Measurements from ENCODE around the gene ZNF786.
"Not testable (repeated sequence)": the region's sequence is repeated elsewhere in the genome, so short reads cannot be mapped to it uniquely, and the experiment has no call there.

The ZNF786 gene

DNA sequence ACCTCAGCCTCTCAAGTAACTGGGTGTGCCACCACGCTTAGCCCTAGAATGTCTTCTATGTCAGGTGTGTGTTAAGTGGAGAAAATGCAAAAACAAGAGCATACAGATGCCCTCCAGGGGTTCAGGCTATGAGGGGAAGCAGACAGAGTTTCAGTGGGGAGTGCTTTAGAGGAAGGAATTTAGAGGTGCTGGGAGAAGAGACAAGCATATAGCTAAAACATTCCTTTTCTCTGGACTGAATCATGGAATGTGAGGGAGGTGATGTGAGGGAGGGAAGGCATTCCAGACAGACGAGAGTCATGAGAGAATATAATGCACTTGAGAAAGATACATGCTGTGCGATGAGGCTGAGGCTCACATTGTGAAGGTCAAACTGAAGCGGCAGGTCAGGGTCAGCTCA lies 6.6 kb upstream of the ZNF786 start:
- Histone ChIP-seq H3K18ac (ENCODE audit: low read length) (no peak overlapping the region), H2AFZ (ENCODE audit: low read length) (no peak overlapping the region), H3K4me1 (ENCODE audit: control insufficient read depth in 2 of 2, insufficient read depth in 1 of 2, low read depth in 1 of 2, low read length in 2 of 2) (no peaks in the 10 kb centered on the region), H2BK120ac (ENCODE audit: low read depth, low read length) (no peak overlapping the region), H2AK5ac (ENCODE audit: low read depth, low read length) (no peak overlapping the region), H3K4me2 (ENCODE audit: insufficient read depth, low read length, poor library complexity, severe bottlenecking) (no peak overlapping the region), H4K91ac (ENCODE audit: low read depth, low read length, poor library complexity) (no peak overlapping the region), H3K9me3 (replicated peaks in 1 of 2; ENCODE audit: control insufficient read depth in 2 of 2, insufficient read depth in 1 of 2, low read depth in 1 of 2, low read length in 2 of 2) (no peaks in the 10 kb centered on the region), H4K8ac (ENCODE audit: low read depth, low read length) (no peak overlapping the region), H3K4me3 (ENCODE audit: low read length in 2 of 2) (no peak overlapping the region), H3K36me3 (replicated peaks in 1 of 2; ENCODE audit: control insufficient read depth in 2 of 2, insufficient read depth in 2 of 2, low read length in 2 of 2) (no peaks in the 10 kb centered on the region), H3K27me3 (ENCODE audit: control insufficient read depth in 3 of 3, insufficient read depth in 3 of 3, low read depth in 1 of 3, low read length in 3 of 3) (no peaks in the 10 kb centered on the region), H3K27ac (replicated peaks; ENCODE audit: low read length) (no peak overlapping the region), H3K23ac (ENCODE audit: low read depth, low read length, poor library complexity) (no peak overlapping the region), H3K9ac (ENCODE audit: low read depth, low read length, poor library complexity) (no peak overlapping the region), H2BK15ac (ENCODE audit: low read length) (no peak overlapping the region), H2BK5ac (ENCODE audit: low read length) (no peak overlapping the region), H3K4ac (ENCODE audit: low read length) (no peak overlapping the region), H2BK12ac (ENCODE audit: low read length) (no peak overlapping the region), H3K14ac (ENCODE audit: low read length) (no peak overlapping the region), H3K79me1 (ENCODE audit: low read depth, low read length) (no peaks in the 10 kb centered on the region)
- no CpG with 5 or more reads among the region's 4 CpGs for WGBS, 2 donors (ENCODE audit: extremely low coverage in 2 of 2, insufficient read length in 2 of 2, insufficient replicate concordance in 1 of 2)
- no peak for DNase-seq (ENCODE audit: low spot score)

- Histone ChIP-seq H3K18ac (ENCODE audit: low read length) (no peak overlapping the region), H3K27me3 (ENCODE audit: control insufficient read depth in 3 of 3, insufficient read depth in 3 of 3, low read depth in 1 of 3, low read length in 3 of 3) (no peaks in the 10 kb centered on the region), H3K4me2 (ENCODE audit: insufficient read depth, low read length, poor library complexity, severe bottlenecking) (no peak overlapping the region), H3K9ac (ENCODE audit: low read depth, low read length, poor library complexity) (no peak overlapping the region), H2BK5ac (ENCODE audit: low read length) (no peak overlapping the region), H3K23ac (ENCODE audit: low read depth, low read length, poor library complexity) (no peak overlapping the region), H3K4me1 (ENCODE audit: control insufficient read depth in 2 of 2, insufficient read depth in 1 of 2, low read depth in 1 of 2, low read length in 2 of 2) (peaks cover 0 to 3% of the 10 kb centered on the region in 2 donors), H2AK5ac (ENCODE audit: low read depth, low read length) (no peak overlapping the region), H4K91ac (ENCODE audit: low read depth, low read length, poor library complexity) (no peak overlapping the region), H3K27ac (replicated peaks; ENCODE audit: low read length) (no peak overlapping the region), H3K4me3 (ENCODE audit: low read length in 2 of 2) (no peak overlapping the region), H3K36me3 (replicated peaks in 1 of 2; ENCODE audit: control insufficient read depth in 2 of 2, insufficient read depth in 2 of 2, low read length in 2 of 2) (peaks cover 0 to 12% of the 10 kb centered on the region in 2 donors), H2BK12ac (ENCODE audit: low read length) (no peak overlapping the region), H2BK120ac (ENCODE audit: low read depth, low read length) (no peak overlapping the region), H3K9me3 (replicated peaks in 1 of 2; ENCODE audit: control insufficient read depth in 2 of 2, insufficient read depth in 1 of 2, low read depth in 1 of 2, low read length in 2 of 2) (peaks cover 0 to 9% of the 10 kb centered on the region in 2 donors), H2BK15ac (ENCODE audit: low read length) (no peak overlapping the region), H3K4ac (ENCODE audit: low read length) (no peak overlapping the region), H3K79me1 (ENCODE audit: low read depth, low read length) (no peaks in the 10 kb centered on the region), H4K8ac (ENCODE audit: low read depth, low read length) (no peak overlapping the region), H3K14ac (ENCODE audit: low read length) (no peak overlapping the region), H2AFZ (ENCODE audit: low read length) (no peak overlapping the region)
- no CpG with 5 or more reads among the region's 4 CpGs for WGBS, 2 donors (ENCODE audit: extremely low coverage in 2 of 2, insufficient read length in 2 of 2, insufficient replicate concordance in 1 of 2)
- DNase-seq (ENCODE audit: low spot score): no peak
Measured at GRCh38 chr7:149093228-149093627, 2.7 kb upstream of the ZNF786 start.

DNA sequence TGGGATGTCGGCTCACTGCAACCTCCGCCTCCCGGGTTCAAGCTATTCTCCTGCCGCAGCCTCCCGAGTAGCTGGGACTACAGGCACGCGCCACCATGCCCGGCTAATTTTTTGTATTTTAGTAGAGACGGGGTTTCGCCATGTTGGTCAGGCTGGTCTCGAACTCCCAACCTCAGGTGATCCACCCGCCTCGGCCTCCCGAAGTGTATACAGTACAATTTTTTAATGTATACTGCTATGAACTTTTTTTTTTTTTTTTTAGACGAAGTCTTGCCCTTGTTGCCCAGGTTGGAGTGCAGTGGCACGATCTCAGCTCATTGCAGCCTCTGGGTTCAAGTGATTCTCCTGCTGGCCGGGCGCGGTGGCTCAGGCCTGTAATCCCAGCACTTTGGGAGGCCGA lies 1.7 kb upstream of the ZNF786 start:
- not testable (repeated sequence) for H3K27ac ChIP-seq (replicated peaks; ENCODE audit: low read length); H3K79me1 ChIP-seq (ENCODE audit: low read depth, low read length); H4K91ac ChIP-seq (ENCODE audit: low read depth, low read length, poor library complexity); H3K27me3 ChIP-seq (ENCODE audit: control insufficient read depth in 3 of 3, insufficient read depth in 3 of 3, low read depth in 1 of 3, low read length in 3 of 3); DNase-seq (ENCODE audit: low spot score); H3K9ac ChIP-seq (ENCODE audit: low read depth, low read length, poor library complexity); H2BK15ac ChIP-seq (ENCODE audit: low read length); H2AK5ac ChIP-seq (ENCODE audit: low read depth, low read length); H2AFZ ChIP-seq (ENCODE audit: low read length); H3K4me3 ChIP-seq (ENCODE audit: low read length in 2 of 2); H3K14ac ChIP-seq (ENCODE audit: low read length); H3K4me2 ChIP-seq (ENCODE audit: insufficient read depth, low read length, poor library complexity, severe bottlenecking); H2BK12ac ChIP-seq (ENCODE audit: low read length); H4K8ac ChIP-seq (ENCODE audit: low read depth, low read length); H3K23ac ChIP-seq (ENCODE audit: low read depth, low read length, poor library complexity); H3K4ac ChIP-seq (ENCODE audit: low read length); H3K18ac ChIP-seq (ENCODE audit: low read length); H3K9me3 ChIP-seq (replicated peaks in 1 of 2; ENCODE audit: control insufficient read depth in 2 of 2, insufficient read depth in 1 of 2, low read depth in 1 of 2, low read length in 2 of 2); H2BK5ac ChIP-seq (ENCODE audit: low read length); H2BK120ac ChIP-seq (ENCODE audit: low read depth, low read length); H3K4me1 ChIP-seq (ENCODE audit: control insufficient read depth in 2 of 2, insufficient read depth in 1 of 2, low read depth in 1 of 2, low read length in 2 of 2)
- no CpG with 5 or more reads among the region's 20 CpGs for WGBS, 2 donors (ENCODE audit: extremely low coverage in 2 of 2, insufficient read length in 2 of 2, insufficient replicate concordance in 1 of 2)
- peaks cover 4 to 20% of the 10 kb centered on the region in 2 donors for H3K36me3 ChIP-seq (replicated peaks in 1 of 2; ENCODE audit: control insufficient read depth in 2 of 2, insufficient read depth in 2 of 2, low read length in 2 of 2)

DNA sequence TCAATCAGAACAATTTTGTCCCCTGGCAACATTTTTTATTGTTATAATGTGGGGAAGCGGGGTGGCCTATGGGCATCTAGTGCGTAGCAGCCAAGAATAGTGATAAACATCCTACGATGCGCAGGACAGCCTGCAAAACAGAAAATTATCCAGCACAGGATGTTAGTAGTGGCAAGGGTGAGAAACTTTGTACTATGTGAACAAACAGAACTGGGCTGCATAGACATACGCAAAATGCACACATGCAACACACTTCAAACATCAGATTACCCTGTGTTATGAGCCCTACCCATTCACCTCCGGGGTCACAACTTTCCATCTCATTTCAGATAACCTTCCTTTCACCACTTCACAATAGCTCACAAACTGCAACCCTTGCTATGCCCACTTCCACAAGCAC lies 3.1 kb downstream of the ZNF786 start:
- Histone ChIP-seq H3K27me3 (ENCODE audit: control insufficient read depth in 3 of 3, insufficient read depth in 3 of 3, low read depth in 1 of 3, low read length in 3 of 3) (peaks cover 0 to 2% (median 0%) of the 10 kb centered on the region in 3 experiments), H3K36me3 (replicated peaks in 1 of 2; ENCODE audit: control insufficient read depth in 2 of 2, insufficient read depth in 2 of 2, low read length in 2 of 2) (peaks cover 7 to 53% of the 10 kb centered on the region in 2 donors), H3K14ac (ENCODE audit: low read length) (no peak overlapping the region)

More for the DNA sequence above, 3.1 kb downstream of the ZNF786 start:
- H4K8ac ChIP-seq (ENCODE audit: low read depth, low read length): no peak overlapping the region
- no peak overlapping the region for H2BK15ac ChIP-seq (ENCODE audit: low read length)
- H3K4me1 ChIP-seq (ENCODE audit: control insufficient read depth in 2 of 2, insufficient read depth in 1 of 2, low read depth in 1 of 2, low read length in 2 of 2): peaks cover 0 to 3% of the 10 kb centered on the region in 2 donors
- no peak overlapping the region for H4K91ac ChIP-seq (ENCODE audit: low read depth, low read length, poor library complexity)
- no peak overlapping the region for H3K18ac ChIP-seq (ENCODE audit: low read length)
- no CpG with 5 or more reads among the region's 6 CpGs for WGBS, 2 donors (ENCODE audit: extremely low coverage in 2 of 2, insufficient read length in 2 of 2, insufficient replicate concordance in 1 of 2)
- no peak overlapping the region for H2AFZ ChIP-seq (ENCODE audit: low read length)
- no peak overlapping the region for H2BK12ac ChIP-seq (ENCODE audit: low read length)
- H3K4me3 ChIP-seq (ENCODE audit: low read length in 2 of 2): peak overlapping the region in 1 of 2 donors; percentile 42
- H3K9me3 ChIP-seq (replicated peaks in 1 of 2; ENCODE audit: control insufficient read depth in 2 of 2, insufficient read depth in 1 of 2, low read depth in 1 of 2, low read length in 2 of 2): peaks cover 7 to 47% of the 10 kb centered on the region in 2 donors
- no peak overlapping the region for H3K4me2 ChIP-seq (ENCODE audit: insufficient read depth, low read length, poor library complexity, severe bottlenecking)
- H2BK5ac ChIP-seq (ENCODE audit: low read length): no peak overlapping the region
- peaks cover 4% of the 10 kb centered on the region for H3K79me1 ChIP-seq (ENCODE audit: low read depth, low read length)
- H3K9ac ChIP-seq (ENCODE audit: low read depth, low read length, poor library complexity): no peak overlapping the region
- no peak overlapping the region for H3K23ac ChIP-seq (ENCODE audit: low read depth, low read length, poor library complexity)
- H2AK5ac ChIP-seq (ENCODE audit: low read depth, low read length): no peak overlapping the region
- no peak overlapping the region for H2BK120ac ChIP-seq (ENCODE audit: low read depth, low read length)
- H3K4ac ChIP-seq (ENCODE audit: low read length): no peak overlapping the region
- no peak for DNase-seq (ENCODE audit: low spot score)
- no peak overlapping the region for H3K27ac ChIP-seq (replicated peaks; ENCODE audit: low read length)
